Stimulated activated CD4-positive, alpha-beta T cell treated with anti-CD3 and anti-CD28 coated beads, Interleukin-2, amount 100 ng/mL, for 24 hours (primary cell): ENCODE results near the gene DNAJA1.
A peak's percentile ranks its signal among the peaks of the same experiment; 100 is the strongest.

ENCODE experiments used
- DNase-seq, 2 donors: peaks; one replicate each; pipeline ENCODE4 v3.0.0-alpha.2; 2020

DNAJA1 gene

GRCh38 chr9:33029231-33029786 lies 4.2 kb downstream of the DNAJA1 start:
- DNase-seq = no peak

GRCh38 chr9:33030285-33030684 lies 5.2 kb downstream of the DNAJA1 start:
- DNase-seq = no peak

- DNase-seq = no peak
Observed at GRCh38 chr9:33032292-33032691, 7.2 kb downstream of the DNAJA1 start.

GRCh38 chr9:33032865-33033264 lies 7.8 kb downstream of the DNAJA1 start:
- no peak for DNase-seq

- DNase-seq = no peak
Observed at GRCh38 chr9:33040792-33041431, 15.8 kb downstream of the DNAJA1 start.

- DNase-seq = no peak
Observed at GRCh38 chr9:33041432-33042188, 16.5 kb downstream of the DNAJA1 start.

- no peak for DNase-seq
Observed at GRCh38 chr9:33042473-33042872, 17.4 kb downstream of the DNAJA1 start.

- no peak for DNase-seq
Observed at GRCh38 chr9:33043671-33044070, 18.6 kb downstream of the DNAJA1 start.

- peak; percentile 55 to 69 for DNase-seq
Observed at GRCh38 chr9:33044162-33044673, 19.1 kb downstream of the DNAJA1 start.

- no peak for DNase-seq
Observed at GRCh38 chr9:33044677-33045282, 19.7 kb downstream of the DNAJA1 start.

- DNase-seq = no peak
Observed at GRCh38 chr9:33046061-33046460, 21.0 kb downstream of the DNAJA1 start.

GRCh38 chr9:33048054-33048465 lies 23.0 kb downstream of the DNAJA1 start:
- DNase-seq = no peak

- no peak for DNase-seq
Observed at GRCh38 chr9:33049680-33050361, 24.7 kb downstream of the DNAJA1 start.

GRCh38 chr9:33051144-33051543 lies 26.1 kb downstream of the DNAJA1 start:
- DNase-seq = no peak

- no peak for DNase-seq
Observed at GRCh38 chr9:33065157-33066076, 40.3 kb downstream of the DNAJA1 start.

GRCh38 chr9:33068991-33069390 lies 43.9 kb downstream of the DNAJA1 start:
- DNase-seq = no peak

GRCh38 chr9:33076046-33077004 lies 51.3 kb downstream of the DNAJA1 start, which contains the start of gene SMU1:
TSS of gene SMU1 (minus strand) at chr9:33076674. CDS start at chr9:33076608, 66 bp downstream.
- DNase-seq = peak; percentile 94

- DNase-seq = no peak
Observed at GRCh38 chr9:33080534-33080933, 55.5 kb downstream of the DNAJA1 start.

GRCh38 chr9:33081128-33081851 lies 56.2 kb downstream of the DNAJA1 start:
- DNase-seq = peak; percentile 52 to 67

- peak in 1 of 2 donors; percentile 14 for DNase-seq
Observed at GRCh38 chr9:33082128-33082527, 57.1 kb downstream of the DNAJA1 start.
